GM18867 (cell line): ENCODE data around the gene DIP2C.
"Not testable (repeated sequence)": the region's sequence is repeated elsewhere in the genome, so short reads cannot be mapped to it uniquely, and the experiment has no call there.

ENCODE experiments used
- ATAC-seq: cut with Tn5 transposase; IDR thresholded peaks from one replicate; pipeline ENCODE4 v1.9.1; 2021; ENCODE audit warnings: mild to moderate bottlenecking, moderate library complexity; ENCODE audit not compliant: unreplicated experiment

DIP2C gene

GRCh38 chr10:525565-526315 lies 163.7 kb downstream of the DIP2C start:
- ATAC-seq, result no peak

GRCh38 chr10:523925-524324 lies 165.5 kb downstream of the DIP2C start:
- ATAC-seq, result no peak

- no peak for ATAC-seq
These were observed 167.1 kb downstream of the DIP2C start for GRCh38 chr10:522350-522749.

- ATAC-seq, result no peak
These were observed 167.9 kb downstream of the DIP2C start for GRCh38 chr10:521261-522250.

- ATAC-seq, result no peak
These were observed 169.1 kb downstream of the DIP2C start for GRCh38 chr10:520402-520787.

- ATAC-seq, result no peak
These were observed 169.6 kb downstream of the DIP2C start for GRCh38 chr10:519716-520401.

- no peak for ATAC-seq
These were observed 170.3 kb downstream of the DIP2C start for GRCh38 chr10:519055-519715.

GRCh38 chr10:517872-518475 lies 171.5 kb downstream of the DIP2C start:
- ATAC-seq, result no peak

- no peak for ATAC-seq
These were observed 172.1 kb downstream of the DIP2C start for GRCh38 chr10:517241-517830.

GRCh38 chr10:516764-517163 lies 172.7 kb downstream of the DIP2C start:
- ATAC-seq, result no peak

- ATAC-seq, result peak; percentile 48
These were observed 173.8 kb downstream of the DIP2C start for GRCh38 chr10:515674-516073.

GRCh38 chr10:514137-514671 lies 175.3 kb downstream of the DIP2C start:
- ATAC-seq, result no peak

- peak; percentile 59 for ATAC-seq
These were observed 176.1 kb downstream of the DIP2C start for GRCh38 chr10:513393-513792.

- ATAC-seq, result not testable (repeated sequence)
These were observed 176.8 kb downstream of the DIP2C start for GRCh38 chr10:512661-513060.

GRCh38 chr10:511849-512191 lies 177.6 kb downstream of the DIP2C start:
- ATAC-seq, result no peak

- ATAC-seq, result peak; percentile 48
These were observed 178.2 kb downstream of the DIP2C start for GRCh38 chr10:511101-511848.

GRCh38 chr10:510415-510881 lies 179.0 kb downstream of the DIP2C start:
- ATAC-seq, result no peak

GRCh38 chr10:509361-510102 lies 179.9 kb downstream of the DIP2C start:
- no peak for ATAC-seq
